Esophagus squamous epithelium (tissue), 4 donors: ENCODE data around the gene KNDC1.
"Not testable (repeated sequence)": the region's sequence is repeated elsewhere in the genome, so short reads cannot be mapped to it uniquely, and the experiment has no call there.

Experiments
- CTCF ChIP-seq, 6 experiments: fragments of 450-650 bp in 4 of 6; fragments of 200-600 bp in 2 of 6; sonication (generic) in 2 of 6; IDR thresholded peaks; one replicate each; pipeline ENCODE4 v1.5.1; 2016 to 2019; ENCODE audit warnings: antibody characterized with exemption in 6 of 6, mild to moderate bottlenecking in 4 of 6, moderate library complexity in 4 of 6
- POLR2A ChIP-seq, 4 donors: fragments of 450-650 bp; IDR thresholded peaks; one replicate each; pipeline ENCODE4 v1.6.1; 2017; ENCODE audit warnings: antibody characterized with exemption in 4 of 4, mild to moderate bottlenecking in 4 of 4, moderate library complexity in 3 of 4

GRCh38 chr10:133221756-133222155 is 61.7 kb downstream of the KNDC1 start:
- TF ChIP-seq CTCF, POLR2A (IDR thresholded peaks at IDR 0.05): not testable (repeated sequence)
